Ovary (tissue), 9 donors: ENCODE data around the gene CTIF. TPM values are rescaled to one million over a fixed set of nuclear protein-coding genes. Genes with fewer than 3 reads are reported as not detected.

Experiments used
- DNase-seq, 5 donors: peaks; one replicate each; pipeline ENCODE4 v3.0.0-alpha.2; 2019 to 2020
- H3K27ac ChIP-seq, 2 donors: fragments of 200-600 bp; one replicate each; pipeline versions ENCODE4 v1.5.1 to v1.8.0; 2019 to 2022
- H3K27me3 ChIP-seq: fragments of 200-600 bp; one replicate; pipeline ENCODE4 v1.8.0; 2022
- H3K36me3 ChIP-seq: fragments of 200-600 bp; sonication (generic); one replicate; pipeline ENCODE4 v1.5.1; 2019
- H3K4me1 ChIP-seq: one replicate; pipeline ENCODE4 v1.8.1; 2013; ENCODE audit warnings: mild to moderate bottlenecking, moderate library complexity; ENCODE audit not compliant: insufficient read depth
- H3K4me3 ChIP-seq: fragments of 200-600 bp; sonication (generic); one replicate; pipeline ENCODE4 v1.5.1; 2017
- H3K9me3 ChIP-seq, 2 donors: fragments of 200-600 bp in 1 of 2; sonication (generic) in 1 of 2; one replicate each; pipeline versions ENCODE4 v1.5.1 to v1.8.1; 2013 to 2019; ENCODE audit warnings: mild to moderate bottlenecking in 1 of 2, moderate library complexity in 1 of 2
- CTCF ChIP-seq, 3 donors: fragments of 450-650 bp in 2 of 3; fragments of 200-600 bp in 1 of 3; IDR thresholded peaks; one replicate each; pipeline versions ENCODE4 v1.5.1 to v1.8.0; 2016 to 2022; ENCODE audit warnings: antibody characterized with exemption in 3 of 3, mild to moderate bottlenecking in 1 of 3
- EP300 ChIP-seq: sonication (generic); formaldehyde crosslinking; IDR thresholded peaks from one replicate; pipeline ENCODE4 v1.6.1; 2017; ENCODE audit warnings: antibody characterized with exemption
- POLR2A ChIP-seq: fragments of 450-650 bp; IDR thresholded peaks from one replicate; pipeline ENCODE4 v1.6.1; 2017; ENCODE audit warnings: antibody characterized with exemption, mild to moderate bottlenecking, moderate library complexity
- WGBS, 3 donors: extraction: QIAGEN DNeasy Blood & Tissue Kit in 1 of 3; methylation state at CpG; one replicate each; pipeline versions ENCODE4 v1.1.5 to v1.1.7; 2013 to 2017; 5-methylcytosine and 5-hydroxymethylcytosine counted together
- intact Hi-C, 4 donors: fragments of 100-400 bp; cut with DNase I; formaldehyde crosslinking; loops; one replicate each; pipeline versions ENCODE4 v1.11.0 to v1.15.1; 2022 to 2023
- polyA plus RNA-seq, 2 donors: library from polyadenylated mRNA; stranded (reverse); fragments of 200-250 nt in 1 of 2; fragments of 350-450 nt in 1 of 2; fragmentation: Illumina TruSeq in 1 of 2; extraction: RNeasy Lipid Tissue Mini Kit (QIAGEN cat#74804) in 1 of 2; gene quantifications; one replicate each; pipeline ENCODE4 v1.2.3, GENCODE V29; 2013 to 2014
- total RNA-seq, 7 donors: library from RNA; depleted of rRNA in 2 of 7; stranded (reverse); fragments of >200 nt in 2 of 7; fragmentation: NEBNext Ultra II Directional in 3 of 7; extraction: Animal tissue kit (Norgen Biotek cat#: 25700) in 3 of 7; gene quantifications; one replicate each; pipeline versions ENCODE4 v1.1.0 to v1.2.4, GENCODE V29; 2016 to 2023
- donor health status: DM: no; HTN: no; CAD: no; lungs with moderate emphysema.
- donor health status: DM: no; HTN: no; CAD: no.
- donor health status: Bipolar disorder and iron deficiency.
- donor health status: DM: yes; HTN: yes; CAD: no.
- donor health status: DM: no; HTN: no; CAD: no.
- donor health status: DM: yes; HTN: yes; CAD: no.

The CTIF gene
- total and polyA plus RNA-seq, 9 donors: 18.5 to 94.1 (median 75.2) TPM

DNA sequence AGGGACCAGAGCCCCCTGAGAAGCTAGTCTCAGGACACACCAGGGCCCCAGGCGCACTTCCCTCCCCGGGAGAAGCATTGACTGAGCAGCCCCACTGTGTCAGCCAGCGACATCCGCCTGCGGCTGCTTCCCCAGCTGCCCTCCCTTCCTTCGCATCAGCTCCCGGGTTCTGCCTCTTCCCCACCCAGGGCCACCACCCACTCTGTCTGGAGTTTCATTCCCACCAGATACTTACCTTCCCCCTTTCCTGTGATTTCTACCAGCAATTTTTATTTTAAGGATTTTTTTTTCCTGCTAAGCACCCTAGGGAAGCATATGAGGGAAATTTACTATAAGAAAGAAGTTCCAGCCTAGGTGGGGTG lies 312.7 kb downstream of the CTIF start:
- WGBS, 3 donors: 44 to 47% (median 46%) methylated on average over 7 of the region's 7 CpGs
- Histone ChIP-seq H3K4me1 (peaks cover 20% of the 10 kb centered on the region), H3K9me3 (no peaks in the 10 kb centered on the region), H3K27me3 (no peaks in the 10 kb centered on the region), H3K36me3 (no peaks in the 10 kb centered on the region), H3K4me3 (no peak overlapping the region), H3K27ac (peak overlapping the region; percentile 21 to 55)
- TF ChIP-seq EP300: no peak
- no peak for TF ChIP-seq POLR2A
- no peak for TF ChIP-seq CTCF (IDR thresholded peaks at IDR 0.05)
- DNase-seq: peak in 2 of 5 donors; percentile 40 to 49
- intact Hi-C loops: no loop called here

DNA sequence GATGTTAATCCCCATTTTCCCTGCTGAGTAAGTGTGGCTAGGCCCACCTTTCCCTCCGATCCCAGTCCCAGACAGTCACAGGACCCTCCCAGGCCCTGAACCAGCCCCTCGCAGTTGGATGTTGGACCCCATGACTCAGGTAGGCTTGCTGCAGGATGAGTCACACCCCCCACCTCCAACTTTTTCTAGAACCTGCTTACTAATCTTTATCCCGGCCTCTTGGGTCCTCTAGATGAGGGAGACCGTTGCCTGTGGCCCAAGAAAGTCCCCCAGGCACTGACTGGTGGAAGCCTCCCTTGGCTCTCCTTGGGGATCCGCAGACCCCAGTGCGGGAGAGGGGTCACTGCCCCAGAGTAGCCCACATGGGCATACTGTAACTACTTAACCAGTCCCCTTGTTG lies 313.5 kb downstream of the CTIF start:
- no peak overlapping the region for H3K27ac ChIP-seq
- TF ChIP-seq CTCF (IDR thresholded peaks at IDR 0.05): no peak
- no peak for TF ChIP-seq EP300
- intact Hi-C loops: loop anchor here in 1 of 4 donors (2.0 kb wide), 1 partner anchor 67 kb away; no protein-coding TSS in a partner anchor
- H3K27me3 ChIP-seq: no peaks in the 10 kb centered on the region
- no peaks in the 10 kb centered on the region for H3K9me3 ChIP-seq
- H3K36me3 ChIP-seq: no peaks in the 10 kb centered on the region
- WGBS, 3 donors: 95 to 97% (median 96%) methylated on average over 6 of the region's 6 CpGs
- H3K4me3 ChIP-seq: no peak overlapping the region
- H3K4me1 ChIP-seq: peaks cover 20% of the 10 kb centered on the region
- no peak for DNase-seq

- Histone ChIP-seq H3K4me1 (peaks cover 20% of the 10 kb centered on the region), H3K27ac (no peak overlapping the region), H3K9me3 (no peaks in the 10 kb centered on the region), H3K4me3 (no peak overlapping the region), H3K36me3 (no peaks in the 10 kb centered on the region), H3K27me3 (no peaks in the 10 kb centered on the region)
- DNase-seq: no peak
- TF ChIP-seq CTCF (IDR thresholded peaks at IDR 0.05) (no peak), EP300 (no peak), POLR2A (no peak)
- intact Hi-C loops: loop anchor here in 1 of 4 donors (2.0 kb wide), 1 partner anchor 68 kb away; no protein-coding TSS in a partner anchor
- WGBS, 3 donors: 93 to 98% (median 95%) methylated on average over 6 of the region's 6 CpGs
These were observed 314.0 kb downstream of the CTIF start for GRCh38 chr18:48852794-48853193.

DNA sequence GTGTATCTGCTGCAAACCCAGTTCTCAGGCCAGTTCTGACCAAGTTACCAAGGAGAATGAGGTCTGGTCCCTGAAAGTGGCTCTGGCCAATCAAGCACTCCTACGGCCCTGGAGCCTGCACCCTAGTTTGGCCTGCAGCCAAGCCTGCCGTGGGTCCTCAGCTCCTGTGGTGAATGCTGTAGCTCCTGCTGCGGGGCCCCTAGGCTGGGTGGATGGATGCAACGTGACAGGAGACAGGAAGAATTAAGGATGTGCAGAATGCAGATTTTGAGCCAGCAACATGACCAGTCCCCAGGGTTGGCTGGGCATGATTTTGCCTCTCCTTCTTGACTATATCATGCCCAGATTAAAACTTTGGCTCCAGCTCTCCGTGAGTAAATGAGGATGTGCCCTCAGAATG lies 314.8 kb downstream of the CTIF start:
- no peak for DNase-seq
- intact Hi-C loops: loop anchor here in 1 of 4 donors (2.0 kb wide), 1 partner anchor 69 kb away; no protein-coding TSS in a partner anchor
- 62 to 77% (median 71%) methylated on average over 5 of the region's 5 CpGs for WGBS, 3 donors
- Histone ChIP-seq H3K9me3 (no peaks in the 10 kb centered on the region), H3K27ac (no peak overlapping the region), H3K27me3 (no peaks in the 10 kb centered on the region), H3K4me3 (no peak overlapping the region), H3K36me3 (no peaks in the 10 kb centered on the region), H3K4me1 (peaks cover 14% of the 10 kb centered on the region)
- TF ChIP-seq EP300: no peak
- no peak for TF ChIP-seq POLR2A
- no peak for TF ChIP-seq CTCF (IDR thresholded peaks at IDR 0.05)
